ENCODE data around the gene PRXL2A.

DNA sequence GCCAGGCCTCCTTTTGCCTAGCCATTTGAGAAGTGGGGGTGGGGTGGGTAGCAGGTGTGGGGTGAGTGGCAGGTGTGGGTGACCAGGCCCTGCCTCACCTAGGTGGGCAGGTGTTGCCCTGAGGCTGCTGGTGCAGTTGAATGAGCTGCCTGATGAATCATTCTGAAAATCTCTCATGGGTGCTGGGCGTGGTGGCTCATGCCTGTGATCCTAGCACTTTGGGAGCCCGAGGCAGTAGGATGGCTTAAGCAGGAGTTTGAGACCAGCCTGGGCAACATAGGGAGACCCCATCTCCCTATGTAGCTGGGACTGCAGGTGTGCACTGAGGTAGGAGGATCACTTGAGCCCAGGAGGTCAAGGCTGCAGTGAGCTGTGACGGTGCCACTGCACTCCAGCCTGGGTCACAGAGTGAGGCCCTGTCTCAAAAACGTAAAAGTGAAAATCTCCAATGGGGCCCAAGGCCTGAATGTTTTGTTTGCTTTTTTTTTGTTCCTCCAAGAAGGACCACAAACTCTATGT is 63.4 kb downstream of the PRXL2A start:
- no peak for TF ChIP-seq POLR2A (IDR thresholded peaks at IDR 0.05; ENCODE audit: low read depth, low read length)
- no peak for TF ChIP-seq TAF1 (IDR thresholded peaks at IDR 0.05; ENCODE audit: borderline replicate concordance, low read depth, low read length)
